Keratinocyte (primary cell): ENCODE measurements around the gene DHX58. TPM values are rescaled to one million over a fixed set of nuclear protein-coding genes. Genes with fewer than 3 reads are reported as not detected.

Experiments used
- DNase-seq: peaks from one replicate; pipeline ENCODE4 v3.0.0-alpha.2; 2011; ENCODE audit warnings: low read depth, missing footprints, low spot score
- FAIRE-seq: peaks from 2 replicates; lab custom pipeline; 2011; peaks lifted over from hg19 to GRCh38; lab: Jason Lieb, UNC
- H2AFZ ChIP-seq: 2 replicates; pipeline ENCODE4 v1.6.0; 2012; ENCODE audit warnings: low read length, control low read depth, inconsistent platforms; ENCODE audit not compliant: control insufficient read depth
- H3K27ac ChIP-seq: 2 replicates; pipeline ENCODE4 v1.5.1; 2011; ENCODE audit warnings: low read length; ENCODE audit not compliant: control insufficient read depth, insufficient read depth
- H3K27me3 ChIP-seq: 3 replicates; pipeline ENCODE4 v1.6.0; 2011; ENCODE audit warnings: low read length; ENCODE audit not compliant: control insufficient read depth, insufficient read depth; ENCODE audit errors: extremely low read depth
- H3K36me3 ChIP-seq, 2 experiments: 2 replicates in 1 of 2; 3 replicates in 1 of 2; pipeline ENCODE4 v1.5.1; 2011; ENCODE audit warnings: low read length in 2 of 2, mild to moderate bottlenecking in 1 of 2; ENCODE audit not compliant: control insufficient read depth in 2 of 2, insufficient read depth in 2 of 2; ENCODE audit errors: extremely low read depth in 1 of 2
- H3K4me1 ChIP-seq: 3 replicates; pipeline ENCODE4 v1.5.1; 2011; ENCODE audit warnings: low read length; ENCODE audit not compliant: control insufficient read depth, insufficient read depth; ENCODE audit errors: extremely low read depth
- H3K4me2 ChIP-seq: 3 replicates; pipeline ENCODE4 v1.6.0; 2011; ENCODE audit warnings: low read depth, low read length; ENCODE audit not compliant: control insufficient read depth, insufficient read depth; ENCODE audit errors: extremely low read depth
- H3K4me3 ChIP-seq, 3 experiments: fragments of 200-600 bp in 1 of 3; sonication (generic) in 1 of 3; 2 replicates in 2 of 3; 3 replicates in 1 of 3; pipeline ENCODE4 v1.5.1; 2011 to 2016; ENCODE audit warnings: low read length in 3 of 3, mild to moderate bottlenecking in 3 of 3, control low read depth in 2 of 3, inconsistent platforms in 1 of 3, low read depth in 1 of 3, mixed read lengths in 1 of 3, mixed run types in 1 of 3, moderate library complexity in 1 of 3; ENCODE audit not compliant: control insufficient read depth in 2 of 3, insufficient read depth in 2 of 3; ENCODE audit errors: extremely low read depth in 1 of 3
- H3K79me2 ChIP-seq: 2 replicates; pipeline ENCODE4 v1.6.0; 2012; ENCODE audit warnings: low read length; ENCODE audit not compliant: control insufficient read depth, insufficient read depth
- H3K9ac ChIP-seq: 3 replicates; pipeline ENCODE4 v1.6.0; 2011; ENCODE audit warnings: low read length; ENCODE audit not compliant: control insufficient read depth, insufficient read depth; ENCODE audit errors: extremely low read depth
- H3K9me1 ChIP-seq: 3 replicates; pipeline ENCODE4 v1.6.0; 2011; ENCODE audit warnings: low read length; ENCODE audit not compliant: control insufficient read depth, insufficient read depth; ENCODE audit errors: extremely low read depth
- H3K9me3 ChIP-seq: 2 replicates; pipeline ENCODE4 v1.5.1; 2012; ENCODE audit warnings: low read depth, low read length; ENCODE audit not compliant: control insufficient read depth
- H4K20me1 ChIP-seq: 3 replicates; pipeline ENCODE4 v1.6.0; 2011; ENCODE audit warnings: low read length; ENCODE audit not compliant: control insufficient read depth, insufficient read depth; ENCODE audit errors: extremely low read depth
- CTCF ChIP-seq, 3 experiments: IDR thresholded peaks in 1 of 3; conservative IDR thresholded peaks in 1 of 3; optimal IDR thresholded peaks in 1 of 3; 2 replicates in 2 of 3; 3 replicates in 1 of 3; pipeline versions ENCODE3 to v1.5.1; 2011; ENCODE audit warnings: low read length in 3 of 3, mild to moderate bottlenecking in 3 of 3, moderate library complexity in 2 of 3, control low read depth in 1 of 3, inconsistent platforms in 1 of 3; ENCODE audit not compliant: insufficient read depth in 2 of 3; ENCODE audit errors: extremely low read depth in 1 of 3
- EZH2 ChIP-seq: IDR thresholded peaks from one replicate; pipeline ENCODE4 v1.6.1; 2012; ENCODE audit warnings: inconsistent platforms, mild to moderate bottlenecking, low read length, moderate library complexity
- dilution Hi-C: fragments of 300-500 bp; cut with MboI; formaldehyde crosslinking; loops from one replicate; pipeline ENCODE4 v1.7.0; 2020; ENCODE audit warnings: low sequenced_read_pairs; ENCODE audit not compliant: extremely low pct_ligation_motif_present
- polyA plus RNA-seq, 5 experiments: library from polyadenylated mRNA; depleted of rRNA in 3 of 5; stranded (reverse) in 3 of 5; stranded (forward) in 1 of 5; unstranded in 1 of 5; fragments of >200 nt; gene quantifications; 1 replicate in 1 of 5; 2 replicates in 3 of 5; 3 replicates in 1 of 5; pipeline versions ENCODE4 v1.2.1 to v1.2.3, GENCODE V29; 2011 to 2012; ENCODE audit warnings: missing spikeins in 2 of 5, low read depth in 1 of 5, low replicate concordance in 1 of 5

Gene DHX58
- polyA plus RNA-seq, 1 donor (not counting 4 experiments of a cell fraction or from before 2014, with no cell fraction given) = 5.2 TPM

- no peaks in the 10 kb centered on the region for H3K79me2 ChIP-seq
- no peaks in the 10 kb centered on the region for H4K20me1 ChIP-seq
- H3K4me2 ChIP-seq = no peak overlapping the region
- no peaks in the 10 kb centered on the region for H3K9me1 ChIP-seq
- H3K9ac ChIP-seq = no peak overlapping the region
- no peaks in the 10 kb centered on the region for H3K36me3 ChIP-seq
- DNase-seq (no peak), FAIRE-seq (no peak)
- H2AFZ ChIP-seq = no peak overlapping the region
- H3K4me1 ChIP-seq = peaks cover 4% of the 10 kb centered on the region
- H3K9me3 ChIP-seq = no peaks in the 10 kb centered on the region
- dilution Hi-C loops = no loop called here
- no peak overlapping the region for H3K27ac ChIP-seq
- TF ChIP-seq CTCF (optimal IDR thresholded peaks at IDR 0.05 in 1 of 3, IDR thresholded peaks at IDR 0.05 in 1 of 3, conservative IDR thresholded peaks at IDR 0.05 in 1 of 3; ENCODE audit: extremely low read depth in 1 of 3, insufficient read depth in 2 of 3, low read length in 3 of 3) = no peak
- peaks cover 21% of the 10 kb centered on the region for H3K27me3 ChIP-seq
- H3K4me3 ChIP-seq = no peak overlapping the region
These were observed 57.5 kb downstream of the DHX58 start for GRCh38 chr17:42055027-42055426.

GRCh38 chr17:42053731-42054500 lies 58.6 kb downstream of the DHX58 start:
- H3K36me3 ChIP-seq = no peaks in the 10 kb centered on the region
- H3K27ac ChIP-seq = no peak overlapping the region
- dilution Hi-C loops = no loop called here
- H3K4me3 ChIP-seq = no peak overlapping the region
- TF ChIP-seq CTCF (optimal IDR thresholded peaks at IDR 0.05 in 1 of 3, IDR thresholded peaks at IDR 0.05 in 1 of 3, conservative IDR thresholded peaks at IDR 0.05 in 1 of 3; ENCODE audit: extremely low read depth in 1 of 3, insufficient read depth in 2 of 3, low read length in 3 of 3) (no peak), EZH2 (no peak)
- H3K27me3 ChIP-seq = peaks cover 31% of the 10 kb centered on the region
- no peaks in the 10 kb centered on the region for H3K9me3 ChIP-seq
- H4K20me1 ChIP-seq = no peaks in the 10 kb centered on the region
- no peaks in the 10 kb centered on the region for H3K9me1 ChIP-seq
- H3K9ac ChIP-seq = no peak overlapping the region
- no peak for FAIRE-seq
- H3K4me2 ChIP-seq = no peak overlapping the region
- no peaks in the 10 kb centered on the region for H3K79me2 ChIP-seq
- H3K4me1 ChIP-seq = peaks cover 8% of the 10 kb centered on the region
- DNase-seq = no peak
- H2AFZ ChIP-seq = no peak overlapping the region
